Endothelial cell of umbilical vein (primary cell): ENCODE data around the gene TTYH2. TPM values are rescaled to one million over a fixed set of nuclear protein-coding genes. Genes with fewer than 3 reads are reported as not detected.

Source experiments
- BruUV-seq: library from RNA; stranded (reverse); fragments of 400-500 nt; replicated peaks from 2 replicates; lab custom pipeline; 2021; lab: Mats Ljungman, UMichigan
- CTCF ChIA-PET: fragments of 300-600, 350-600 bp; sonication (Branson Sonifier 250); formaldehyde crosslinking; loops from one replicate; lab custom pipeline; 2021; ENCODE audit warnings: antibody characterized with exemption, inconsistent platforms; lab: Charles Lee
- POLR2A ChIA-PET: fragments of 300-600, 350-600 bp; sonication (Branson Sonifier 250); formaldehyde crosslinking; loops from one replicate; lab custom pipeline; 2021; ENCODE audit warnings: antibody characterized with exemption, inconsistent platforms; lab: Charles Lee
- DNase-seq: peaks from one replicate; pipeline ENCODE4 v3.0.0-alpha.2; 2011; ENCODE audit warnings: low read depth, low spot score
- FAIRE-seq: peaks from 2 replicates; lab custom pipeline; 2011; peaks lifted over from hg19 to GRCh38; lab: Jason Lieb, UNC
- H2AFZ ChIP-seq: 2 replicates; pipeline ENCODE4 v1.6.0; 2012; ENCODE audit warnings: low read depth, low read length, control low read depth, inconsistent platforms
- H3K27ac ChIP-seq: 2 replicates; pipeline ENCODE4 v1.5.1; 2011; ENCODE audit warnings: low read depth, mild to moderate bottlenecking, control low read depth, low read length, moderate library complexity; ENCODE audit not compliant: insufficient read depth
- H3K27me3 ChIP-seq, 2 experiments: 2 replicates each; pipeline versions ENCODE4 v1.6.0 to v1.6.1; 2011; ENCODE audit warnings: low read length in 2 of 2, mixed read lengths in 1 of 2; ENCODE audit not compliant: control insufficient read depth in 2 of 2, insufficient read depth in 2 of 2
- H3K36me3 ChIP-seq, 2 experiments: 2 replicates in 1 of 2; 3 replicates in 1 of 2; pipeline ENCODE4 v1.5.1; 2011; ENCODE audit warnings: low read length in 2 of 2, mild to moderate bottlenecking in 1 of 2, moderate library complexity in 1 of 2; ENCODE audit not compliant: control insufficient read depth in 2 of 2, insufficient read depth in 2 of 2; ENCODE audit errors: extremely low read depth in 1 of 2
- H3K4me1 ChIP-seq: 3 replicates; pipeline ENCODE4 v1.5.1; 2011; ENCODE audit warnings: mild to moderate bottlenecking, low read length; ENCODE audit not compliant: control insufficient read depth, insufficient read depth; ENCODE audit errors: extremely low read depth
- H3K4me2 ChIP-seq: 2 replicates; pipeline ENCODE4 v1.6.1; 2011; ENCODE audit warnings: low read length, control low read depth, mixed read lengths; ENCODE audit not compliant: insufficient read depth
- H3K4me3 ChIP-seq, 3 experiments: fragments of 200-600 bp in 1 of 3; sonication (generic), shearing (Covaris generic) in 1 of 3; replicated peaks in 1 of 3; 2 replicates each; pipeline ENCODE4 v1.5.1; 2011 to 2016; ENCODE audit warnings: control low read depth in 3 of 3, low read length in 3 of 3, mild to moderate bottlenecking in 2 of 3, inconsistent platforms in 1 of 3, low read depth in 1 of 3, moderate library complexity in 1 of 3; ENCODE audit not compliant: insufficient read depth in 1 of 3
- H3K79me2 ChIP-seq: 2 replicates; pipeline ENCODE4 v1.6.0; 2012; ENCODE audit warnings: low read length, inconsistent platforms; ENCODE audit not compliant: control insufficient read depth, insufficient read depth
- H3K9ac ChIP-seq: replicated peaks from 2 replicates; pipeline ENCODE3; 2011; ENCODE audit warnings: low read length, control low read depth; ENCODE audit not compliant: insufficient read depth; ENCODE audit errors: extremely low read depth
- H3K9me1 ChIP-seq: replicated peaks from 3 replicates; pipeline ENCODE4 v1.6.0; 2011; ENCODE audit warnings: mild to moderate bottlenecking, low read length; ENCODE audit not compliant: control insufficient read depth, insufficient read depth; ENCODE audit errors: extremely low read depth
- H3K9me3 ChIP-seq: replicated peaks from 2 replicates; pipeline ENCODE4 v1.5.1; 2012; ENCODE audit warnings: low read length, inconsistent platforms; ENCODE audit not compliant: control insufficient read depth, insufficient read depth
- H4K20me1 ChIP-seq: replicated peaks from 2 replicates; pipeline ENCODE3; 2011; ENCODE audit warnings: mild to moderate bottlenecking, low read length; ENCODE audit not compliant: control insufficient read depth, insufficient read depth; ENCODE audit errors: extremely low read depth
- CTCF ChIP-seq, 2 donors: IDR thresholded peaks; 1 replicate in 1 of 2; 2 replicates in 1 of 2; pipeline ENCODE4 v1.5.1; 2011; ENCODE audit warnings: low read length in 2 of 2, mild to moderate bottlenecking in 2 of 2, moderate library complexity in 2 of 2, control low read depth in 1 of 2, inconsistent platforms in 1 of 2, low read depth in 1 of 2; ENCODE audit not compliant: insufficient read depth in 1 of 2; ENCODE audit errors: extremely low read depth in 1 of 2
- EZH2 ChIP-seq: IDR thresholded peaks from 2 replicates; pipeline ENCODE4 v1.6.1; 2012; ENCODE audit warnings: borderline replicate concordance, low read depth, mild to moderate bottlenecking, moderate library complexity, low read length, inconsistent platforms; ENCODE audit not compliant: severe bottlenecking
- FOS ChIP-seq: IDR thresholded peaks from 2 replicates; pipeline ENCODE4 v1.6.1; 2011; ENCODE audit warnings: mild to moderate bottlenecking, low read length, moderate library complexity, borderline replicate concordance; ENCODE audit not compliant: insufficient read depth
- GATA2 ChIP-seq: IDR thresholded peaks from 2 replicates; pipeline ENCODE4 v1.7.0; 2011; ENCODE audit warnings: low read depth, mild to moderate bottlenecking, moderate library complexity, mixed read lengths, low read length; ENCODE audit not compliant: insufficient read length, insufficient read depth
- JUN ChIP-seq: IDR thresholded peaks from 2 replicates; pipeline ENCODE4 v1.6.1; 2011; ENCODE audit warnings: borderline replicate concordance, low read depth; ENCODE audit not compliant: insufficient read length, insufficient read depth
- MYC ChIP-seq: IDR thresholded peaks from one replicate; pipeline ENCODE4 v1.6.1; 2011; ENCODE audit warnings: mild to moderate bottlenecking, low read depth, low read length
- POLR2A ChIP-seq: IDR thresholded peaks from 2 replicates; pipeline ENCODE4 v1.6.1; 2012; ENCODE audit warnings: low read depth, mild to moderate bottlenecking, control low read depth, low read length
- POLR2AphosphoS5 ChIP-seq: IDR thresholded peaks from 2 replicates; pipeline ENCODE4 v1.6.1; 2012; ENCODE audit warnings: low read depth, mild to moderate bottlenecking, control low read depth, low read length, moderate library complexity; ENCODE audit not compliant: insufficient read depth
- dilution Hi-C: fragments of 300-500 bp; cut with MboI; formaldehyde crosslinking; loops from one replicate; pipeline ENCODE4 v1.15.0; 2019; ENCODE audit warnings: low sequenced_read_pairs; ENCODE audit not compliant: extremely low pct_ligation_motif_present
- intact Hi-C: fragments of 100-400 bp; cut with micrococcal nuclease; formaldehyde crosslinking; loops from one replicate; pipeline ENCODE4 v1.10.0; 2022
- polyA plus RNA-seq, 4 experiments: library from polyadenylated mRNA; depleted of rRNA in 3 of 4; stranded (reverse) in 3 of 4; unstranded in 1 of 4; fragments of >200 nt; gene quantifications; 2 replicates each; pipeline versions ENCODE4 v1.2.1 to v1.2.3, GENCODE V29; 2011 to 2012; ENCODE audit warnings: missing spikeins in 1 of 4
- total RNA-seq: library from RNA; stranded (reverse); gene quantifications from 2 replicates; pipeline ENCODE4 v1.2.3, GENCODE V29; 2021
- TF ChIP-seq, protein P1 (sequence below): IDR thresholded peaks from 2 replicates; pipeline ENCODE4 v1.6.1; 2011; ENCODE audit not compliant: insufficient read depth, insufficient read length

Gene TTYH2
- total and polyA plus RNA-seq, 2 donors (not counting 3 experiments of a cell fraction or from before 2014, with no cell fraction given), result 0.75 to 2.0 TPM

DNA sequence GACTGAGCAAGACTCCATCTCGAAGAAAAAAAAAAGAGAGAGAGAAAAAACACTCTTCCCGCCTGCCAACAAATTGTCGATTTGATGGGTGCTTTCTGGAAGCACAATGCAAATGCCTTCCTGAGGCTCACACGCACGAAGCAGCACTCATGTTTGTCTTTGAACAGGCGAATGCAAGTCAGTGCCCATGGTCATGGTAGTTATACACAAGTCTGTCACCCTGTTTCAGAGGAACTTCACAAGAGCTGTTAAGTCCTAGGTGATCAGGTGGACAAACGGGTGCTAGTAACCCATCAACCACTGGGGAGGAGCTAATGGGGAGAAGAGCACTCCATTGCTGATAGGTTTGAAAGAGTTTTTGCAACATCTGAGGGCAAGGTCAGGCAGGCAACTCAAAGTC lies 54.2 kb downstream of the TTYH2 start:
- BruUV-seq, result no TSS peak

More for the DNA sequence above, 54.2 kb downstream of the TTYH2 start:
- H3K27me3 ChIP-seq, result no peaks in the 10 kb centered on the region
- no peaks in the 10 kb centered on the region for H4K20me1 ChIP-seq
- H3K4me3 ChIP-seq, result no peak overlapping the region
- no peak for DNase-seq
- dilution Hi-C loops (no loop called here), intact Hi-C loops (no loop called here)
- no peaks in the 10 kb centered on the region for H3K9me3 ChIP-seq
- H2AFZ ChIP-seq, result no peak overlapping the region
- no peaks in the 10 kb centered on the region for H3K4me1 ChIP-seq
- no peaks in the 10 kb centered on the region for H3K9me1 ChIP-seq
- no peak overlapping the region for H3K27ac ChIP-seq
- no peaks in the 10 kb centered on the region for H3K79me2 ChIP-seq
- FAIRE-seq, result no peak
- POLR2A ChIA-PET, result no interaction called here
- no peak overlapping the region for H3K9ac ChIP-seq
- TF ChIP-seq MYC (no peak), POLR2A (no peak), FOS (no peak), GATA2 (no peak), JUN (no peak), CTCF (IDR thresholded peaks at IDR 0.05; ENCODE audit: extremely low read depth in 1 of 2, insufficient read depth in 1 of 2, low read depth in 1 of 2, low read length in 2 of 2) (no peak), EZH2 (no peak), POLR2AphosphoS5 (no peak)
- TF ChIP-seq, protein P1, sequence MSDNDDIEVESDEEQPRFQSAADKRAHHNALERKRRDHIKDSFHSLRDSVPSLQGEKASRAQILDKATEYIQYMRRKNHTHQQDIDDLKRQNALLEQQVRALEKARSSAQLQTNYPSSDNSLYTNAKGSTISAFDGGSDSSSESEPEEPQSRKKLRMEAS, result no peak
- CTCF ChIA-PET, result no interaction called here
- no peak overlapping the region for H3K4me2 ChIP-seq
- H3K36me3 ChIP-seq, result no peaks in the 10 kb centered on the region
